ENCODE measurements around the gene ASMTL. TPM values are rescaled to one million over a fixed set of nuclear protein-coding genes. Genes with fewer than 3 reads are reported as not detected.
"Not testable (repeated sequence)": the region's sequence is repeated elsewhere in the genome, so short reads cannot be mapped to it uniquely, and the experiment has no call there.

The ASMTL gene
- total RNA-seq, 1 donor from 2014 or later = 4.7 TPM

- Histone ChIP-seq H3K4me3 (ENCODE audit: low read depth, low read length) (no peak overlapping the region), H3K36me3 (ENCODE audit: control insufficient read depth, insufficient read depth, low read length) (peaks cover 4% of the 10 kb centered on the region), H3K27me3 (ENCODE audit: control insufficient read depth, insufficient read depth, low read length) (no peaks in the 10 kb centered on the region)
- FAIRE-seq (no peak), DNase-seq (ENCODE audit: low read depth) (no peak)
- TF ChIP-seq, protein P1, sequence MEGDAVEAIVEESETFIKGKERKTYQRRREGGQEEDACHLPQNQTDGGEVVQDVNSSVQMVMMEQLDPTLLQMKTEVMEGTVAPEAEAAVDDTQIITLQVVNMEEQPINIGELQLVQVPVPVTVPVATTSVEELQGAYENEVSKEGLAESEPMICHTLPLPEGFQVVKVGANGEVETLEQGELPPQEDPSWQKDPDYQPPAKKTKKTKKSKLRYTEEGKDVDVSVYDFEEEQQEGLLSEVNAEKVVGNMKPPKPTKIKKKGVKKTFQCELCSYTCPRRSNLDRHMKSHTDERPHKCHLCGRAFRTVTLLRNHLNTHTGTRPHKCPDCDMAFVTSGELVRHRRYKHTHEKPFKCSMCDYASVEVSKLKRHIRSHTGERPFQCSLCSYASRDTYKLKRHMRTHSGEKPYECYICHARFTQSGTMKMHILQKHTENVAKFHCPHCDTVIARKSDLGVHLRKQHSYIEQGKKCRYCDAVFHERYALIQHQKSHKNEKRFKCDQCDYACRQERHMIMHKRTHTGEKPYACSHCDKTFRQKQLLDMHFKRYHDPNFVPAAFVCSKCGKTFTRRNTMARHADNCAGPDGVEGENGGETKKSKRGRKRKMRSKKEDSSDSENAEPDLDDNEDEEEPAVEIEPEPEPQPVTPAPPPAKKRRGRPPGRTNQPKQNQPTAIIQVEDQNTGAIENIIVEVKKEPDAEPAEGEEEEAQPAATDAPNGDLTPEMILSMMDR (IDR thresholded peaks at IDR 0.05; ENCODE audit: insufficient read depth, low read length, severe bottlenecking) = no peak
Measured at GRCh38 chrX:1380672-1381233, 72.0 kb downstream of the ASMTL start.

- Histone ChIP-seq H3K27me3 (ENCODE audit: control insufficient read depth, insufficient read depth, low read length) (no peaks in the 10 kb centered on the region), H3K36me3 (ENCODE audit: control insufficient read depth, insufficient read depth, low read length) (no peaks in the 10 kb centered on the region), H3K4me3 (ENCODE audit: low read depth, low read length) (no peak overlapping the region)
- no peak for FAIRE-seq
- DNase-seq (ENCODE audit: low read depth) = no peak
- TF ChIP-seq, protein P1 (IDR thresholded peaks at IDR 0.05; ENCODE audit: insufficient read depth, low read length, severe bottlenecking) = no peak
Measured at GRCh38 chrX:1378306-1378759, 74.4 kb downstream of the ASMTL start.

DNA sequence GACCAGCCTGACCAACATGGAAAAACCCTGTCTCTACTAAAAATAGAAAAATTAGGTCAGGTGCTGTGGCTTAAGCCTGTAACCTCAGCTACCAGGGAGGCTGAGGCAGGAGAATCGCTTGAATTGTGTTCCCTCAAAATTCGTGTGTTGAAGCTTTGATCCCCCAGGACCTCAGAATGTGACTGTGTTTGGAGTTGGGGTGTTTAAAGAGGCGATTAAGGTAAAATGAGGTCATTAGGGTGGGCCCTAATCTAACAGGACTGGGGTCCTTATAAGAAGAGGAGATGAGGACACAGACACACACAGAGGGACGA, 84.4 kb downstream of the ASMTL start:
- FAIRE-seq = no peak

DNA sequence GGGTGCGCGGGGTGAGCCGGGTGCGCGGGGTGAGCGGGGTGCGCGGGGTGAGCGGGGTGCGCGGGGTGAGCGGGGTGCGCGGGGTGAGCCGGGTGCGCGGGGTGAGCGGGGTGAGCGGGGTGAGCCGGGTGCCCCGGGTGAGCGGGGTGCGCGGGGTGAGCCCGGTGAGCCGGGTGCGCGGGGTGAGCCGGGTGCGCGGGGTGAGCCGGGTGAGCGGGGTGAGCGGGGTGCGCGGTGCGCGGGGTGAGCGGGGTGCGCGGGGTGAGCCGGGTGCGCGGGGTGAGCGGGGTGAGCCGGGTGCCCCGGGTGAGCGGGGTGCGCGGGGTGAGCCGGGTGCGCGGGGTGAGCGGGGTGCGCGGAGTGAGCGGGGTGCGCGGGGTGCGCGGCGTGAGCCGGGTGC, 86.3 kb downstream of the ASMTL start:
- not testable (repeated sequence) for H3K4me3 ChIP-seq (ENCODE audit: low read depth, low read length); DNase-seq (ENCODE audit: low read depth); H3K36me3 ChIP-seq (ENCODE audit: control insufficient read depth, insufficient read depth, low read length); FAIRE-seq; H3K27me3 ChIP-seq (ENCODE audit: control insufficient read depth, insufficient read depth, low read length)

More for the DNA sequence above, 84.4 kb downstream of the ASMTL start:
- H3K36me3 ChIP-seq (ENCODE audit: control insufficient read depth, insufficient read depth, low read length) = no peaks in the 10 kb centered on the region
- TF ChIP-seq, protein P1 (IDR thresholded peaks at IDR 0.05; ENCODE audit: insufficient read depth, low read length, severe bottlenecking) = no peak
- no peak for DNase-seq (ENCODE audit: low read depth)
- H3K27me3 ChIP-seq (ENCODE audit: control insufficient read depth, insufficient read depth, low read length) = no peaks in the 10 kb centered on the region
- H3K4me3 ChIP-seq (ENCODE audit: low read depth, low read length) = no peak overlapping the region

- Histone ChIP-seq H3K4me3 (ENCODE audit: low read depth, low read length) (no peak overlapping the region), H3K36me3 (ENCODE audit: control insufficient read depth, insufficient read depth, low read length) (no peaks in the 10 kb centered on the region), H3K27me3 (ENCODE audit: control insufficient read depth, insufficient read depth, low read length) (no peaks in the 10 kb centered on the region)
- TF ChIP-seq, protein P1 (IDR thresholded peaks at IDR 0.05; ENCODE audit: insufficient read depth, low read length, severe bottlenecking) = no peak
- no peak for FAIRE-seq
- no peak for DNase-seq (ENCODE audit: low read depth)
Measured at GRCh38 chrX:1361910-1362309, 90.8 kb downstream of the ASMTL start.

DNA sequence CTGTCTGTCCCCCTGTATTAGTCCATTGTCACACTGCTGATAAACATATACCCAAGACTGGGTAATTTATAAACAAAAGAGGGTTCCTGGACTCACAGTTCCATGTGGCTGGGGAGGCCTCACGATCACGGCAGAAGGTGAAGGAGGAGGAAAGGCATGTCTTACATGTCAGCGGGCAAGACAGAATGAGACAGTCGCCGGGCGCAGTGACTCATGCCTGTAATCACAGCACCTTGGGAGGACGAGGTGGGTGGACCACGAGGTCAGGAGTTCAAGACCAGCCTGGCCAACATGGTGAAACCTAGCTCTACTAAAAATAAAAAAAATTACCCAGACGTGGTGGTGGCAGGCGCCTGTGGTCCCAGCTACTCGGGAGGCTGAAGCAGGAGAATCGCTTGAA, 91.4 kb downstream of the ASMTL start:
- H3K36me3 ChIP-seq (ENCODE audit: control insufficient read depth, insufficient read depth, low read length) = no peaks in the 10 kb centered on the region
- no peak for FAIRE-seq
- DNase-seq (ENCODE audit: low read depth) = no peak
- TF ChIP-seq, protein P1 (IDR thresholded peaks at IDR 0.05; ENCODE audit: insufficient read depth, low read length, severe bottlenecking) = no peak
- H3K27me3 ChIP-seq (ENCODE audit: control insufficient read depth, insufficient read depth, low read length) = no peaks in the 10 kb centered on the region
- H3K4me3 ChIP-seq (ENCODE audit: low read depth, low read length) = no peak overlapping the region
